ENCODE measurements around the gene TMEM255B.

TMEM255B gene

GRCh38 chr13:113730258-113730691 is 28.8 kb upstream of the TMEM255B start:
- Histone ChIP-seq H3F3A (ENCODE audit: insufficient read depth, low read length) (peaks cover 9% of the 10 kb centered on the region), H3K27me3 (replicated peaks; ENCODE audit: insufficient read depth, low read length) (peaks cover 18% of the 10 kb centered on the region), H3K9ac (ENCODE audit: low read length) (no peak overlapping the region), H3K27ac (ENCODE audit: low read length) (no peak overlapping the region), H3K4me2 (ENCODE audit: low read depth, low read length) (no peak overlapping the region), H3K36me3 (replicated peaks; ENCODE audit: insufficient read depth, low read length) (no peaks in the 10 kb centered on the region), H2AFZ (ENCODE audit: low read length) (no peak overlapping the region), H3K4me1 (ENCODE audit: low read length) (peaks cover 7% of the 10 kb centered on the region; the same call in 1 of the 2 replicates), H3K9me3 (replicated peaks; ENCODE audit: insufficient read depth, low read length) (no peaks in the 10 kb centered on the region), H4K20me1 (ENCODE audit: insufficient read depth, low read length) (no peaks in the 10 kb centered on the region), H3K4me3 (ENCODE audit: low read length) (no peak overlapping the region), H3K79me2 (ENCODE audit: low read length) (no peaks in the 10 kb centered on the region), H3K9me2 (replicated peaks; ENCODE audit: insufficient read depth, low read length) (no peaks in the 10 kb centered on the region)
- DNase-seq = no peak
- TF ChIP-seq CTCF (IDR thresholded peaks at IDR 0.05; ENCODE audit: low read length) (no peak), EZH2 (optimal IDR thresholded peaks at IDR 0.05; ENCODE audit: low read depth, low read length) (no peak), EZH2phosphoT487 (IDR thresholded peaks at IDR 0.05; ENCODE audit: low read length) (no peak)

GRCh38 chr13:113730831-113731191 is 28.2 kb upstream of the TMEM255B start:
- no peak overlapping the region for H3K27ac ChIP-seq (ENCODE audit: low read length)
- no peak overlapping the region for H3K4me3 ChIP-seq (ENCODE audit: low read length)
- peak overlapping the region; percentile 25; the same call in 1 of the 2 replicates for H3K4me2 ChIP-seq (ENCODE audit: low read depth, low read length)
- H3F3A ChIP-seq (ENCODE audit: insufficient read depth, low read length) = peaks cover 9% of the 10 kb centered on the region
- H3K9me2 ChIP-seq (replicated peaks; ENCODE audit: insufficient read depth, low read length) = no peaks in the 10 kb centered on the region
- no peaks in the 10 kb centered on the region for H3K79me2 ChIP-seq (ENCODE audit: low read length)
- no peak overlapping the region for H3K9ac ChIP-seq (ENCODE audit: low read length)
- H3K36me3 ChIP-seq (replicated peaks; ENCODE audit: insufficient read depth, low read length) = no peaks in the 10 kb centered on the region
- peak; percentile 44 for DNase-seq
- no peak for TF ChIP-seq EZH2phosphoT487 (IDR thresholded peaks at IDR 0.05; ENCODE audit: low read length)
- TF ChIP-seq CTCF (IDR thresholded peaks at IDR 0.05; ENCODE audit: low read length) = peak; percentile 53
- no peak for TF ChIP-seq EZH2 (optimal IDR thresholded peaks at IDR 0.05; ENCODE audit: low read depth, low read length)
- H3K9me3 ChIP-seq (replicated peaks; ENCODE audit: insufficient read depth, low read length) = no peaks in the 10 kb centered on the region
- H2AFZ ChIP-seq (ENCODE audit: low read length) = no peak overlapping the region
- H3K4me1 ChIP-seq (ENCODE audit: low read length) = peaks cover 7% of the 10 kb centered on the region; the same call in 1 of the 2 replicates
- H3K27me3 ChIP-seq (replicated peaks; ENCODE audit: insufficient read depth, low read length) = peaks cover 18% of the 10 kb centered on the region
- H4K20me1 ChIP-seq (ENCODE audit: insufficient read depth, low read length) = no peaks in the 10 kb centered on the region

DNA sequence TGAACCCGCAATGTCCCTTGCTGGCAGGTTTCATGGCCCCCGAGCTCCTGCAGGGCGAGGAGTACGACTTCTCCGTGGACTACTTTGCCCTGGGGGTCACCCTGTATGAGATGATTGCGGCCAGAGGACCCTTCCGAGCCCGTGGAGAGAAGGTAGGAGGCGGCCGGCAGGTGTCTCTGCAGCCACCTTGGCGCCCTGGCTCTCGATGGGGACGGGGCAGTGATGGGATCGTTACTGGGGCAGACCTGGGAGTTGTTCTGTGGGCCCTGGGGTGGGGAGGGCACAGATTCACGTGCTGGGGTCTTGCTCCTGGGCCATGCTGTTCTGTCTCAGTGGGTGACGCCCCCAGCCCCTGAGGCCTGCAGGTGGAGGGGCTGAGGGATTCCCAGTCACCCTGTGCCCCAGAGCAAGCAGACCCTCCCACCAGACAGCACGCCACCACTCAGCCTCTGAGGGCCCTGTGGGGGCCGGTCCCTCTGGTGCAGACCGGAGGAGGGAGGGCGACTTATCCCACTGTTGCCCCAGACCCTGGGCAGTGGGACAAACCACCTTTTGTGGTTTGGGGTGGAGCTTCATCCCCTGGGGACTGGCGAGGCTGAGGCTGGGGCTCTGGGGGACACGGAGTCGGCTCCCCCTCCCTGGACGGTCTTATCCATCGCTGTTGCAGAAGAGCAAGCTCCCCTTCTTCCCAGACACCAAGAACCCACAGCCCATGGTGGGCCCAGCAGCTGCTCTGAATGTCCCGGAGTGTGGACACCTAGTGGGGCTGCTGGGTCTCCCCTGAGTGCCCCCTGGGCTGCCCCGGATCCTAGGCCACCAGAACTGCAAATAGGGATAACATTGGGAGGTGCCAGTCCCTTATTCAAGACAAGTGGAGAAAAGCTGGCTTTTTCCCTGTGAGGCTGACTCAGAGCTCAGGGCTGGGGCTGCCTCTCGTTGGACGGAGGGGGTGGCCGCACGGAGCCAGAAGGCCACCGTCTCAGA is 27.5 kb upstream of the TMEM255B start:
- no peak overlapping the region for H3K9ac ChIP-seq (ENCODE audit: low read length)
- H3K4me2 ChIP-seq (ENCODE audit: low read depth, low read length) = peak overlapping the region; percentile 25; the same call in 1 of the 2 replicates
- no peaks in the 10 kb centered on the region for H3K79me2 ChIP-seq (ENCODE audit: low read length)
- peaks cover 18% of the 10 kb centered on the region for H3K27me3 ChIP-seq (replicated peaks; ENCODE audit: insufficient read depth, low read length)
- H2AFZ ChIP-seq (ENCODE audit: low read length) = no peak overlapping the region
- H3F3A ChIP-seq (ENCODE audit: insufficient read depth, low read length) = peaks cover 8% of the 10 kb centered on the region
- H4K20me1 ChIP-seq (ENCODE audit: insufficient read depth, low read length) = no peaks in the 10 kb centered on the region
- peaks cover 7% of the 10 kb centered on the region; the same call in 1 of the 2 replicates for H3K4me1 ChIP-seq (ENCODE audit: low read length)
- peak; percentile 45 for TF ChIP-seq CTCF (IDR thresholded peaks at IDR 0.05; ENCODE audit: low read length)
- no peak for TF ChIP-seq EZH2 (optimal IDR thresholded peaks at IDR 0.05; ENCODE audit: low read depth, low read length)
- H3K4me3 ChIP-seq (ENCODE audit: low read length) = no peak overlapping the region
- H3K27ac ChIP-seq (ENCODE audit: low read length) = no peak overlapping the region
- H3K9me3 ChIP-seq (replicated peaks; ENCODE audit: insufficient read depth, low read length) = no peaks in the 10 kb centered on the region
- DNase-seq = no peak
- H3K36me3 ChIP-seq (replicated peaks; ENCODE audit: insufficient read depth, low read length) = no peaks in the 10 kb centered on the region
- H3K9me2 ChIP-seq (replicated peaks; ENCODE audit: insufficient read depth, low read length) = no peaks in the 10 kb centered on the region
